A673 (cell line): ENCODE measurements around the gene DCC. TPM values are rescaled to one million over a fixed set of nuclear protein-coding genes. Genes with fewer than 3 reads are reported as not detected.
A peak's percentile ranks its signal among the peaks of the same experiment; 100 is the strongest.

ENCODE experiments used
- BruUV-seq: library from RNA; stranded (reverse); fragments of 400-500 nt; replicated peaks from 2 replicates; lab custom pipeline; 2021; lab: Mats Ljungman, UMichigan
- CTCF ChIA-PET: fragments of 300-600 bp; sonication (Branson Sonifier 250); formaldehyde crosslinking; loops from one replicate; lab custom pipeline; 2022; ENCODE audit warnings: antibody characterized with exemption; lab: Charles Lee
- POLR2A ChIA-PET: fragments of 300-600 bp; sonication (Branson Sonifier 250); formaldehyde crosslinking; loops from one replicate; lab custom pipeline; 2022; ENCODE audit warnings: antibody characterized with exemption; ENCODE audit not compliant: low non-redundant PET; lab: Charles Lee
- DNase-seq: peaks from one replicate; pipeline ENCODE4 v3.0.0-alpha.2; 2015; ENCODE audit warnings: low spot score
- H3K27ac ChIP-seq: fragments of 200-600 bp; sonication (generic); 2 replicates; pipeline ENCODE4 v1.5.1; 2016; ENCODE audit warnings: mixed run types, low read depth, mild to moderate bottlenecking, mixed read lengths, antibody characterized with exemption, low read length; ENCODE audit not compliant: poor library complexity, severe bottlenecking
- H3K27me3 ChIP-seq: fragments of 200-600 bp; sonication (generic); replicated peaks from 2 replicates; pipeline ENCODE4 v1.6.1; 2017; ENCODE audit warnings: mixed run types, low read depth, mild to moderate bottlenecking, mixed read lengths, antibody characterized with exemption, low read length; ENCODE audit not compliant: insufficient read depth, poor library complexity
- H3K36me3 ChIP-seq: fragments of 200-600 bp; sonication (generic); 2 replicates; pipeline ENCODE4 v1.6.1; 2016; ENCODE audit warnings: mixed run types, mild to moderate bottlenecking, mixed read lengths, antibody characterized with exemption, low read length; ENCODE audit not compliant: insufficient read depth, poor library complexity, severe bottlenecking
- H3K4me1 ChIP-seq: fragments of 200-600 bp; sonication (generic); 2 replicates; pipeline ENCODE4 v1.6.1; 2017; ENCODE audit warnings: mixed run types, mild to moderate bottlenecking, mixed read lengths, antibody characterized with exemption, low read length; ENCODE audit not compliant: insufficient read depth, poor library complexity, severe bottlenecking
- H3K4me3 ChIP-seq: fragments of 200-600 bp; sonication (generic); 2 replicates; pipeline ENCODE4 v1.5.1; 2016; ENCODE audit warnings: low read depth, mixed run types, mild to moderate bottlenecking, mixed read lengths, low read length; ENCODE audit not compliant: poor library complexity, severe bottlenecking
- H3K9me3 ChIP-seq: fragments of 200-600 bp; sonication (generic); 2 replicates; pipeline ENCODE4 v1.6.1; 2016; ENCODE audit warnings: mixed run types, low read depth, mild to moderate bottlenecking, mixed read lengths, antibody characterized with exemption, low read length; ENCODE audit not compliant: poor library complexity, severe bottlenecking
- CTCF ChIP-seq: fragments of 300-800, 200-600 bp; sonication (generic); conservative IDR thresholded peaks from 2 replicates; pipeline ENCODE4 v1.5.1; 2017; ENCODE audit warnings: low read depth, mild to moderate bottlenecking, antibody characterized with exemption, low read length, moderate library complexity, mixed read lengths
- EZH2 ChIP-seq: fragments of 200-600 bp; sonication (generic); IDR thresholded peaks from 2 replicates; pipeline ENCODE4 v1.6.1; 2017; ENCODE audit warnings: borderline replicate concordance, low read depth, mild to moderate bottlenecking, mixed read lengths, antibody characterized with exemption, low read length; ENCODE audit not compliant: poor library complexity, severe bottlenecking
- intact Hi-C: fragments of 100-400 bp; cut with micrococcal nuclease; formaldehyde crosslinking; loops from one replicate; pipeline ENCODE4 v1.10.0; 2022; ENCODE audit not compliant: unreplicated experiment
- total RNA-seq: library from RNA; stranded (reverse); gene quantifications from 2 replicates; pipeline ENCODE4 v1.2.3, GENCODE V29; 2021

The DCC gene
- total RNA-seq, 1 experiment from 2014 or later = 93.0 TPM

GRCh38 chr18:53457068-53457467 lies 1117.1 kb downstream of the DCC start:
- no peak overlapping the region for H3K4me3 ChIP-seq
- H3K36me3 ChIP-seq = peaks cover 3% of the 10 kb centered on the region
- ChIA-PET POLR2A (no interaction called here), CTCF (no interaction called here)
- no peaks in the 10 kb centered on the region for H3K9me3 ChIP-seq
- BruUV-seq = no TSS peak
- H3K27me3 ChIP-seq = no peaks in the 10 kb centered on the region
- TF ChIP-seq CTCF = no peak
- no peak for TF ChIP-seq EZH2
- peaks cover 36% of the 10 kb centered on the region for H3K4me1 ChIP-seq
- intact Hi-C loops = loop anchor here (2.0 kb wide), 1 partner anchor 20 kb away; no protein-coding TSS in a partner anchor
- H3K27ac ChIP-seq = no peak overlapping the region
- DNase-seq = peak; percentile 51

- TF ChIP-seq EZH2 (no peak), CTCF (no peak)
- Histone ChIP-seq H3K9me3 (no peaks in the 10 kb centered on the region), H3K4me1 (peaks cover 41% of the 10 kb centered on the region), H3K4me3 (no peak overlapping the region), H3K27ac (peak overlapping the region; percentile 84), H3K27me3 (no peaks in the 10 kb centered on the region), H3K36me3 (peaks cover 3% of the 10 kb centered on the region)
- DNase-seq = peak; percentile 82
- CTCF ChIA-PET = no interaction called here
- BruUV-seq = no TSS peak
- POLR2A ChIA-PET = no interaction called here
- intact Hi-C loops = no loop called here
Measured at GRCh38 chr18:53458268-53458667, 1118.3 kb downstream of the DCC start.

GRCh38 chr18:53458944-53459580 lies 1119.1 kb downstream of the DCC start:
- TF ChIP-seq CTCF = no peak
- TF ChIP-seq EZH2 = no peak
- H3K27ac ChIP-seq = peak overlapping the region; percentile 84
- H3K27me3 ChIP-seq = no peaks in the 10 kb centered on the region
- H3K9me3 ChIP-seq = no peaks in the 10 kb centered on the region
- ChIA-PET CTCF (no interaction called here), POLR2A (no interaction called here)
- DNase-seq = peak; percentile 96
- intact Hi-C loops = no loop called here
- H3K36me3 ChIP-seq = peaks cover 3% of the 10 kb centered on the region
- peaks cover 41% of the 10 kb centered on the region for H3K4me1 ChIP-seq
- no peak overlapping the region for H3K4me3 ChIP-seq
- no TSS peak for BruUV-seq
